GM19099 (cell line): ENCODE results near the gene POLD1.

Source experiments
- POLR2A ChIP-seq: IDR thresholded peaks from 3 replicates; pipeline ENCODE4 v1.6.1; 2011; ENCODE audit warnings: low read depth; ENCODE audit not compliant: insufficient read length; ENCODE audit errors: extremely low read depth

The POLD1 gene

GRCh38 chr19:50383001-50383851 is 921 bp upstream of the POLD1 start:
- no peak for TF ChIP-seq POLR2A

- no peak for TF ChIP-seq POLR2A
These were observed 763 bp downstream of the POLD1 start for GRCh38 chr19:50384685-50385535.

GRCh38 chr19:50387176-50387867 is 3.2 kb downstream of the POLD1 start:
- TF ChIP-seq POLR2A: no peak

GRCh38 chr19:50387868-50388245 is 3.7 kb downstream of the POLD1 start:
- no peak for TF ChIP-seq POLR2A

GRCh38 chr19:50392759-50393158 is 8.6 kb downstream of the POLD1 start:
- TF ChIP-seq POLR2A: no peak

- no peak for TF ChIP-seq POLR2A
These were observed 9.4 kb downstream of the POLD1 start for GRCh38 chr19:50393589-50393988.

GRCh38 chr19:50394017-50394416 is 9.9 kb downstream of the POLD1 start:
- no peak for TF ChIP-seq POLR2A

GRCh38 chr19:50398675-50399367 is 14.7 kb downstream of the POLD1 start:
- no peak for TF ChIP-seq POLR2A

GRCh38 chr19:50399368-50399745 is 15.2 kb downstream of the POLD1 start:
- no peak for TF ChIP-seq POLR2A

- no peak for TF ChIP-seq POLR2A
These were observed 17.7 kb downstream of the POLD1 start for GRCh38 chr19:50401605-50402450.

- no peak for TF ChIP-seq POLR2A
These were observed 18.6 kb downstream of the POLD1 start for GRCh38 chr19:50402544-50403301.

- TF ChIP-seq POLR2A: no peak
These were observed 22.1 kb downstream of the POLD1 start for GRCh38 chr19:50406156-50406820.

- TF ChIP-seq POLR2A: no peak
These were observed 22.7 kb downstream of the POLD1 start for GRCh38 chr19:50406829-50407228.

GRCh38 chr19:50409347-50409746 is 25.2 kb downstream of the POLD1 start:
- no peak for TF ChIP-seq POLR2A
